Effector CD8-positive, alpha-beta T cell (primary cell): ENCODE data around the gene PRCD.
"Not testable (repeated sequence)": the region's sequence is repeated elsewhere in the genome, so short reads cannot be mapped to it uniquely, and the experiment has no call there.

ENCODE experiments used
- DNase-seq: peaks from one replicate; lab custom pipeline; 2025; lab: John Stamatoyannopoulos, UW

PRCD gene

GRCh38 chr17:76556765-76557367 lies 17.0 kb downstream of the PRCD start:
- peak; percentile 37 for DNase-seq

DNA sequence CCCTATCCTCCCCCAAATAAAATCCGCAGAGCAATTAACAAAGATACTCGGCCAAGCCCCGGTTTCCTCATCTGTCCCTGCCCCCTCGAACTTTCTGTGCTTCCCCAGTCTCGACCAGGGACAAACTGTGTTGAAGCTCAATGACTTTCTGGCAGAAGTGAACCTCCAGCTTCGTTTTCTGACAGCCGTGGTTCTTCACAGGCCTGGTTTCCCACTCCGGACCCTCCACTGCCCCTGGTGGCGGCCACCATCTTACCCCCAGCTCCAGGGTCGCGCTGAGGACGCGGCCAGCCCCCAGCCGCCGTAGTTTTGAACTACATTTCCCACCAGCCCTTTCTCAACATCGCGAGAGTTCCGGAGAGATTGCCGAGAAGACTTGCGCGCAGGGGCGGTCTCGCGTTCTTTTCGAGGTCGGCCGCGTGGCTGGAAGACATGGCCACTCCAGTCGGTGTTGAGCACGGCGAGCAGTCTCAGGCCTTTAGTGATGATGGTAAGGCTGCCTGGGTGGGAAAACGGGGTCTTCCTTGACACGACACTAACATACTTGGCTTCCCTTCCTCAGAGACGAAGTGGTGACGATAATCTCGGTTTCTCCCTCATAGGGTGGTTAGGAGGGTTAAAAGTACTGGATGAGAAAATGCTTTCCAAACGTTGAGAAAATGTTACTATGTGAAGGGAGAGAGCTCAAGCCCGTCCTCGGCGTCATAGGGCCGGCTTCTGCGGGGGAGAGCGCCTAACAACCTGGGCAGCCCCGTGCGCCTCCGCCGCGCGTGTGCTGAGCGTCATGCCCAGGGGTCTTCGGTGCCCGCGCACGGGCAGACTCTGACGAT lies 17.7 kb downstream of the PRCD start:
- peak; percentile 91 for DNase-seq

- DNase-seq, result no peak
Measured at GRCh38 chr17:76558198-76559095, 18.6 kb downstream of the PRCD start.

DNA sequence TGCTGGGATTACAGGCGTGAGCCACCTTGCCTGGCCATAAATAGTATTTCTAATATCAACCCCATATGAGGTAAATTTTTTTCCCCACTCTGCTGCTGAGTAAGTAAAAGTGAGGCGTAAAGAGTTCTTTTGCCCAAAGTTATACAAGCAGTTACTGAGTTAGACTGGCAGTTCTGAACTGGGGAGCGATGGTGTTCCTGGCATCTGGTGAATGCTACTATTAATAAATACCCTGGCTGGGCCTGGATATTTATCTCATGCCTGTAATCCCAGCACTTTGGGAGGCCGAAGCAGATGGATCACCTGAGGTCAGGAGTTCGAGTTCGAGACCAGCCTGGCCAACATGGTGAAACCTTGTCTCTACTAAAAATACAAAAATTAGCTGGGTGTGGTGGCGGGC lies 19.6 kb downstream of the PRCD start:
- DNase-seq, result not testable (repeated sequence)

GRCh38 chr17:76560036-76560876 lies 20.4 kb downstream of the PRCD start:
- no peak for DNase-seq

GRCh38 chr17:76560877-76561221 lies 21.0 kb downstream of the PRCD start:
- no peak for DNase-seq

GRCh38 chr17:76561332-76561731 lies 21.5 kb downstream of the PRCD start:
- no peak for DNase-seq

- DNase-seq, result no peak
Measured at GRCh38 chr17:76561799-76562268, 22.0 kb downstream of the PRCD start.

DNA sequence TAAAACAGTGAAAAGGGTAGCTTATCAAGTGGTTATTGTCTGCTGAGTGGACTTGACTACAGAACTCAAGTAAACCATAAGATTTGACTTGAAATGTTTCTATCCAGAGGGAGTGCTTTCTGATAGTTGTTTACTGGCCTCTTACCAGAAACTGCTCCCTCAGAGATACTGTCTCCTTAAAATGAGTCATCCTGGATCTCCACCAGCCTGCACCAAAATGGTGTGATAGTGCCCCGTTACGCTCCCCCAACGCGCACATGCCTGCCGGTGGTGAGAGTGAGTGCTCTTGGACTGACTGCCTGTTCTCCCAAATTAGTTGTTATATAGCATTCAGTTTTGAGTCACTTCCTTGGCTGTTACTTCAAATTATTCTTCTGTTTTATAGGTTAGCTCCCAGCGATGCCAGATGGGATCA lies 22.9 kb downstream of the PRCD start:
- DNase-seq, result no peak

DNA sequence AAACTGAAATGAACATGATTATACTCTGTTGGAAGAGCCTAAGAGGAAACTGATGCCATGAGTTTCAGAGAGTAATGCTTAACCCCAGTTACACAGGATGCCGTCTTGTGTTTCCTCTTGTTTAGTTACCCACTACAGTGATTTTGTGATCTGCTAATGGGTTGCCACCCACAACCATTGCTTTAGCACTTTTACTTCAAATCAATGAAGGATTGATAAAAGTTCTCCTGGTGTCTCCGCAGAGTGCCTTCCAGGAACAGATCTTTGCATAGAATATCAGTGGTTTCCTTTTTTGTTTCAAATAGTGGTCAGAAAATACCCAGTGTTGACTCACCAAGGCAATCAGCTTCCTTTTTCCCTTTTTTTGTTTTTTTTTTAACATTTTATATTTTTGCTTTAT lies 23.5 kb downstream of the PRCD start:
- DNase-seq, result not testable (repeated sequence)

GRCh38 chr17:76564991-76565727 lies 25.3 kb downstream of the PRCD start:
- DNase-seq, result not testable (repeated sequence)

DNA sequence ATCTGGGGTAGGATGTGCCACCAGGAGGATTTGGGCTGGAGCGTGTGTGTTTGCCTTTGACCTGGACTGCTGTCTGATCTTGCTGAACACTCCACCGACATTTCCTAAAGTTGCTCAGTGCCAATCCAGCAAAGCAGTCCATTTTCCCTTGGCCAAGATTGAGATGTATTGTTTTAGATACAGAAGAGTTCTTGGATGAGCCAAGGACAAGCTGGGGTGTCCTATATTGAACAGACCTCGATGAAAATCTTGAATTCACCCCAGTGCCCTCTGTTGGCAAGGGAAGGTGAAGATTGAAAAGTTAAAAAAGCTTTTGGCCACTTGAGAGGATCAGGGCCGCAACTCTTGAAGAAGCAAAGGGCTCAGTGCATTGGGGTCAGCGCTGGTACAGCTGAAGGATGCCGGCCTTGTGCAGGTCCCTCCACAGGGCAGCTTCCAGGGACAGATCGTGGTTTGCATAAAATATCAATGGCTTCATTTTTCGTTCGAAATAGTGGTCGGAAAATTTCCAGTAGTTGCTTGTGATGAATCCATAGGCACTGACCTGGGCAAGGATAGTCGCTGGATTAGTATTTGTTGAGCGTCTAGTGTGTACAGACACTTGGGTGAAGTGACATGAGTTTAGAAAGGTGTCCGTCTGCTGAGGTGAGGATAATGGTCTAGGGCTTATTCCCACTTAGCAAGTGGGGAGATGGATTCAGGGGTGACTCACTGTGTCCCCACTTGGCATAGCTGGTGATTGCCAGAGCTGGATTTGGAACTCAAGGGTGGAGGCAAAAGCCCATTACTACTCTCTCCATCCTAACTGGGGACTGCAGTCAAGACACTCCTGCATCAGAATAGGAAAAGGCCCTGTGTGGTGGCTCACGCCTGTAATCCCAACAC lies 26.1 kb downstream of the PRCD start:
- DNase-seq, result no peak

- no peak for DNase-seq
Measured at GRCh38 chr17:76566613-76566943, 26.7 kb downstream of the PRCD start.

DNA sequence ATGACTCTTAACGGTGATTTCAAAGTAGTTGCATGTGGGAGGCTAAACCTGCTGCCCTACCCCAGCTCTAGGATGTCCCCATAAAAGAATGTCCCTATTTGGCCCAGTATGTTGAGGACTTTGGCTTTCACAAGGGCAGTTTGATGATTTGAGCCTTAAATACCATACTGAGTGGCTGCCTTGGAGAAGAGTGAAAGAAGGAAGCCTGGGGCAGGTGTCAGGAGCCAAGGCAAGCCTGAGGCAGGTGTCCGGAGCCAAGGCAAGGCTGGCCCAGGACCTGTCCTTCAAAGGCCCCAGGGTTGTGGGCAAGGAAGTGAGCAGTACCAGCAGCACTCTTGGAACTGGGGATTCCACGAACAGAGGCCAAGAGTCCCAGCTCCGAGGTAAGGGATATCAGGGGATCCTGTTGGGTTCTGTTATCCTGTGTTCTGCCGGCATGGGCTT lies 27.2 kb downstream of the PRCD start:
- no peak for DNase-seq

GRCh38 chr17:76567634-76568432 lies 28.0 kb downstream of the PRCD start:
- DNase-seq, result no peak

- no peak for DNase-seq
Measured at GRCh38 chr17:76568811-76569221, 29.0 kb downstream of the PRCD start.

- DNase-seq, result no peak
Measured at GRCh38 chr17:76569607-76570279, 29.9 kb downstream of the PRCD start.

- no peak for DNase-seq
Measured at GRCh38 chr17:76570457-76570856, 30.6 kb downstream of the PRCD start.
